SW480 (cell line): ENCODE results near the gene MAG.

Experiments used
- DNase-seq: peaks from one replicate; pipeline ENCODE4 v3.0.0-alpha.2; 2016; ENCODE audit warnings: low spot score

Gene MAG

DNA sequence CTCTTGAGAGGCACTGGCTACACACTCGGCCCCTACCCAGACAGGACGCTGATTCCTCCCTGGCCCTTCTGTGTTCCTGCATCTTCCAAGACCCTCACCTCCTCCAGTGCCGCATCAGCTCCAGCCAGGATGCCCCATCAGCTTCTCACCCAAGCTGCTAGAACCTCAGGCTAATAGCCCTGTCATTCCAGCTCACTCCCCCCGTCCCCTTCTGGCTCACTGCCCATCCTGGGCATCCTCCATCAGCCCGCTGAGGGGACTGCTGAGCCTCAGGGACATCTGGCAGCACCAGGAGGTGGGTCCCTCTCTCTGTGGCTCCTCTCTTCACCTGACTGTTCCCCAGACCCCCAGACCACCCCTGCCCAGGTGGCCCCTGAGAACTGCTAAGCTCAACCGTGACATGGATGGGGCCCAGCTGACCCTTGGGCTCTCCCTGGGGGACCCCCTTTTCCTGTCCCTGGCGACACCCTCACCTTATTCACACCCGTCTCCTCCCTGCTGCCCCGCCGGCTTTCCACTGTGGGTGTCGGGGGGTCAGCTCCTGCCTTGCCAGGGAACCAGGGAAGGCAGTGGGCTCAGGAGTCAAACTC is 71.1 kb downstream of the MAG start:
- DNase-seq = no peak
